Measurements from ENCODE around the gene ZHX3. TPM values are rescaled to one million over a fixed set of nuclear protein-coding genes. Genes with fewer than 3 reads are reported as not detected.
A peak's percentile ranks its signal among the peaks of the same experiment; 100 is the strongest.

Gene ZHX3
- total and polyA plus RNA-seq, 7 donors = 3.6 to 69.0 (median 39.2) TPM

GRCh38 chr20:41222703-41223102, 94.8 kb downstream of the ZHX3 start:
- intact Hi-C loops (cut with DNase I) = no loop called here
- no peak for TF ChIP-seq POLR2AphosphoS5 (IDR thresholded peaks at IDR 0.05)
- no peak for TF ChIP-seq CTCF (IDR thresholded peaks at IDR 0.05)
- TF ChIP-seq POLR2A (IDR thresholded peaks at IDR 0.05) = no peak
- no peak for TF ChIP-seq EP300 (IDR thresholded peaks at IDR 0.05)
- DNase-seq = no peak
- no peak overlapping the region for H3K4me3 ChIP-seq
- H3K4me1 ChIP-seq = peaks cover 0 to 26% (median 22%) of the 10 kb centered on the region in 4 donors
- no peaks in the 10 kb centered on the region for H3K27me3 ChIP-seq
- H3K36me3 ChIP-seq = no peaks in the 10 kb centered on the region
- H3K9me3 ChIP-seq = no peaks in the 10 kb centered on the region
- peak overlapping the region; percentile 49 to 75 (median 63) for H3K27ac ChIP-seq

- no peak for DNase-seq
- Histone ChIP-seq H3K27me3 (no peaks in the 10 kb centered on the region), H3K9me3 (no peaks in the 10 kb centered on the region), H3K4me1 (peaks cover 0 to 26% (median 22%) of the 10 kb centered on the region in 4 donors), H3K36me3 (no peaks in the 10 kb centered on the region), H3K27ac (peak overlapping the region; percentile 49 to 75 (median 63)), H3K4me3 (no peak overlapping the region)
- intact Hi-C loops (cut with DNase I) = no loop called here
- 91 to 95% methylated on average over 1 of the region's 1 CpG for WGBS, 2 donors
- TF ChIP-seq EP300 (IDR thresholded peaks at IDR 0.05) = no peak
- TF ChIP-seq POLR2A (IDR thresholded peaks at IDR 0.05) = no peak
- TF ChIP-seq POLR2AphosphoS5 (IDR thresholded peaks at IDR 0.05) = no peak
- TF ChIP-seq CTCF (IDR thresholded peaks at IDR 0.05) = no peak
Measured at GRCh38 chr20:41222296-41222695, 95.2 kb downstream of the ZHX3 start.

- 96 to 97% methylated on average over 5 of the region's 5 CpGs for WGBS, 2 donors
- peak overlapping the region in 3 of 4 donors; percentile 58 to 75 (median 68) for H3K27ac ChIP-seq
Measured at GRCh38 chr20:41221614-41222218, 95.8 kb downstream of the ZHX3 start.

GRCh38 chr20:41219824-41220223, 97.7 kb downstream of the ZHX3 start:
- WGBS, 2 donors = 97 to 99% methylated on average over 2 of the region's 2 CpGs
- Histone ChIP-seq H3K4me3 (no peak overlapping the region), H3K27me3 (no peaks in the 10 kb centered on the region), H3K9me3 (no peaks in the 10 kb centered on the region), H3K4me1 (peaks cover 0 to 26% (median 22%) of the 10 kb centered on the region in 4 donors), H3K36me3 (no peaks in the 10 kb centered on the region), H3K27ac (no peak overlapping the region)
- no peak for DNase-seq
- intact Hi-C loops (cut with DNase I) = no loop called here
- TF ChIP-seq CTCF (IDR thresholded peaks at IDR 0.05) (no peak), EP300 (IDR thresholded peaks at IDR 0.05) (no peak), POLR2AphosphoS5 (IDR thresholded peaks at IDR 0.05) (no peak), POLR2A (IDR thresholded peaks at IDR 0.05) (no peak)

More at GRCh38 chr20:41221614-41222218, 95.8 kb downstream of the ZHX3 start:
- Histone ChIP-seq H3K9me3 (no peaks in the 10 kb centered on the region), H3K4me1 (peaks cover 0 to 26% (median 22%) of the 10 kb centered on the region in 4 donors), H3K36me3 (no peaks in the 10 kb centered on the region), H3K4me3 (no peak overlapping the region), H3K27me3 (no peaks in the 10 kb centered on the region)
- DNase-seq = no peak
- no peak for TF ChIP-seq POLR2A (IDR thresholded peaks at IDR 0.05)
- no peak for TF ChIP-seq EP300 (IDR thresholded peaks at IDR 0.05)
- no peak for TF ChIP-seq POLR2AphosphoS5 (IDR thresholded peaks at IDR 0.05)
- no peak for TF ChIP-seq CTCF (IDR thresholded peaks at IDR 0.05)
- intact Hi-C loops (cut with DNase I) = no loop called here

GRCh38 chr20:41218466-41218865, 99.1 kb downstream of the ZHX3 start:
- intact Hi-C loops (cut with DNase I) = no loop called here
- DNase-seq = no peak
- no peak for TF ChIP-seq CTCF (IDR thresholded peaks at IDR 0.05)
- no peak for TF ChIP-seq POLR2A (IDR thresholded peaks at IDR 0.05)
- no peak for TF ChIP-seq EP300 (IDR thresholded peaks at IDR 0.05)
- TF ChIP-seq POLR2AphosphoS5 (IDR thresholded peaks at IDR 0.05) = no peak
- Histone ChIP-seq H3K9me3 (no peaks in the 10 kb centered on the region), H3K4me3 (no peak overlapping the region), H3K27me3 (no peaks in the 10 kb centered on the region), H3K27ac (no peak overlapping the region), H3K36me3 (no peaks in the 10 kb centered on the region), H3K4me1 (peaks cover 0 to 31% (median 26%) of the 10 kb centered on the region in 4 donors)
- WGBS, 2 donors = 88% methylated on average over 2 of the region's 2 CpGs
